Airway epithelial cell (primary cell): ENCODE measurements around the gene GPRC5D. TPM values are rescaled to one million over a fixed set of nuclear protein-coding genes. Genes with fewer than 3 reads are reported as not detected.

Experiments
- total RNA-seq: library from RNA; depleted of rRNA; stranded (reverse); fragments of >200 nt; gene quantifications from 2 replicates; pipeline ENCODE4 v1.2.3, GENCODE V29; 2015

The GPRC5D gene
- not detected in 2 replicates for total RNA-seq

DNA sequence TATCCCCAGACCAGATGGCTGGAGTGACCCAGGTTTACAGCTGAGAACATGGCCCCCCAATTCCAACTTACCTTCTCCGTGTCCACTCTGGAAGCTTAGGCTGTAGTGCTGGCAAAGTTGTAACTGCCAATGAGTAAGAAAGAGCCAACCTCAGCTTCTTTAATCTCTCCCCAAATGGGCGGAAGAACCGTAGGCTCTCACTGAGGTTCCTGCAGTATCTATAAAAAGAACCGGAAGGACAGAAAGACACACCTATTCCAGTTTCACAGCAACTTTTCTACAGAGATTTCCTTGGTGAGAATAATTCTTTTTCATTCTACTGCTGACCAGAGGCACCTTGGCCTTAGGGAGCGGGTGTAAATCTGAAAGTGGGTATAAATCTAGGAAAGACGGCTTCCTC is at the start of gene GPRC5D:
Gene GPRC5D (minus strand): TSS at position 135 of the 400 bp plus-strand sequence. CDS start 1,786 bp downstream, outside the sequence.

DNA sequence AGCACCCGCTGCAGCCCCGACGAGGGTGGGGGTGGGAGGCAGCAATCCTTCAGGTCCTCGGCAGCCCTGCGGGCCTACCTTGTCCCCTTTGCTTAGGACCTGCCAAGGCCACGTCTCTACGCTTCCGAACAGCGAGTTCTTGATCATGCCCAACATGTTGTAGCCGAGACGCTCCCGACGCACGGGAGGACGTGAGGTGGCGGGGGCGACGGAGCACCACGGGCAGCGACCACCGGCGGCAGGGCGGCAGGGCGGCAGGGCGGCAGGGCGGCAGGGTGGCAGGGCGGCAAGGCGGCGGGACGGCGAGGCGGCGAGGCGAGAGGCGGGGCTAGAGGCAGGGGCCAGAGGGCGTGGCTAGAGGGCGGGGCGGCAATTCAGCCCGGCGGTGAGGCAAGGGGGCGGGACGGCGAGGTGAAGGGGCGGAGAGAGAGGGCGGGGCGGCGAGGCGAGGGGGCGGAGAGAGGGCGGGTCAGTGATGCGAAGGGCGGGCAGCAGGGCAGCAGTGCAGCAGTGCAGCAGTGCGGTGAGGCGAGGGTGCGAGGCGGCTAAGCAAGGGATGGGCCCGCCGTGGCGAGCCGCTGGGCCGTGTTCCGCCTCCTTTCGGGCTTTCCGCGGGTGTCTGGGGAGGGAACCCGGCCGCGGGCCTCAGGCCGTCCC is 48.1 kb upstream of the GPRC5D start, which contains the start of gene HEBP1:
Gene HEBP1 (minus strand): TSS at position 307 of the 657 bp plus-strand sequence. CDS start 151 bp downstream, at position 156.

DNA sequence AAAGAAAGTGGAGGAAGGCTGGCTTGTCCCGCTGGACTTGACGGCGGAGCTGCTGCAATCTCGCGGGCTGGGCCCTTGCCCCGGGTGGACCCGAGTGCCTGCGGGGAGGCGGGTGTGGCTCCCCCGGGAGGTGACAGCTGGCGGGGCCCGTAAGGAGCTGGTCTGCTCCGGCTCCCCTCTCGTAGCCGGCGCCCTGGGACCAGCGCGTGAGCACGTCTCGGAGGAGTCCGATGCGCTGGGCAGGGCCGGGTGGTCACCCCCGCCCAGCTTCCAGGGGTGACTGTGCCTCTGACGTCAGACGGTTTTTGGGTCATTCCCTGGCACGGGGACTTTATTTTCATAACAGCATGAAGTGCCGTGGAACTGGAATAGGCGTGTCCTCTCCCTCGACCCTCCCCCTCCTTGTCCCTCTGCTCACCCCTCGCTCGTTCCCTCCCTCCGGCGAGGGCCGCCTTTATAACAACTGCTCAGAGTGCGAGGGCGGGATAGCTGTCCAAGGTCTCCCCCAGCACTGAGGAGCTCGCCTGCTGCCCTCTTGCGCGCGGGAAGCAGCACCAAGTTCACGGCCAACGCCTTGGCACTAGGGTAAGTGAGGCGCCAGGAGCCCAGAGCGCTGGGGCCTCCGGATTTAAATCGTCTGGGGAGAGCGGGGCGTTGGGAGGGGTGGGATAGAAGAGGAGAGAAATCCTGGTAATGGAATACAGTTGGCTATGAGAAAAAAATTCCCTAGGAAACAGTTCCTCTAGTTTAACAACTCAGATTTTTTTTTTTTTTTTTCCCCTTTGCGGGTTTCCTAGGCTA is 60.7 kb downstream of the GPRC5D start, which contains the start of gene GPRC5A:
Gene GPRC5A (plus strand): TSS at position 483 of the 801 bp plus-strand sequence. CDS start 16,688 bp downstream, outside the sequence.

Other genes starting within 250 kb of the GPRC5D start
- gene CDKN1B, start 234.8 kb downstream of the GPRC5D start, total RNA-seq, result 17.1 and 18.1 TPM in 2 replicates
- 1.7 and 2.0 TPM in 2 replicates for gene APOLD1, start 166.5 kb downstream of the GPRC5D start, total RNA-seq
- gene DDX47, start 138.8 kb downstream of the GPRC5D start, total RNA-seq, result 50.8 and 62.1 TPM in 2 replicates
- 22.8 and 31.9 TPM in 2 replicates for gene GPRC5A, start 60.6 kb downstream of the GPRC5D start, total RNA-seq
- 11.7 and 13.8 TPM in 2 replicates for gene HEBP1, start 48.1 kb upstream of the GPRC5D start, total RNA-seq
- gene FAM234B, start 92.2 kb upstream of the GPRC5D start, total RNA-seq, result 2.1 and 6.1 TPM in 2 replicates
- gene GSG1, start 151.5 kb upstream of the GPRC5D start, total RNA-seq, result not detected in 2 replicates
- 106 and 181 TPM in 2 replicates for gene EMP1, start 244.6 kb upstream of the GPRC5D start, total RNA-seq